HepG2 (cell line): Measurements from ENCODE around the gene BLOC1S1. TPM values are rescaled to one million over a fixed set of nuclear protein-coding genes. Genes with fewer than 3 reads are reported as not detected.
A peak's percentile ranks its signal among the peaks of the same experiment; 100 is the strongest.

Experiments used
- DZIP1 ChIP-seq: sonication (generic); formaldehyde crosslinking; IDR thresholded peaks from 2 replicates; pipeline ENCODE4 v1.5.0; 2020; ENCODE audit warnings: mild to moderate bottlenecking, missing genetic modification reagents
- EHMT2 ChIP-seq: fragments of 200-600 bp; sonication (generic); IDR thresholded peaks from 2 replicates; pipeline ENCODE4 v1.7.0; 2017; ENCODE audit warnings: antibody characterized with exemption, low read depth, low read length, borderline replicate concordance
- GATAD1 ChIP-seq: IDR thresholded peaks from 2 replicates; pipeline ENCODE4 v1.6.1; 2016; ENCODE audit warnings: missing genetic modification reagents, missing compliant biosample characterization
- KDM3A ChIP-seq: IDR thresholded peaks from 2 replicates; pipeline ENCODE4 v1.6.1; 2018; ENCODE audit warnings: low read depth, missing compliant biosample characterization
- MAF1 ChIP-seq: sonication (generic); formaldehyde crosslinking; IDR thresholded peaks from 2 replicates; pipeline ENCODE4 v1.5.0; 2020; ENCODE audit warnings: missing genetic modification reagents, borderline replicate concordance
- MYC ChIP-seq: sonication (generic); formaldehyde crosslinking; IDR thresholded peaks from 2 replicates; pipeline ENCODE4 v1.9.0; 2021; ENCODE audit warnings: missing genetic modification reagents, borderline replicate concordance
- NCOA1 ChIP-seq: sonication (generic); formaldehyde crosslinking; IDR thresholded peaks from 2 replicates; pipeline ENCODE4 v1.9.0; 2021; ENCODE audit warnings: missing genetic modification reagents
- NR2F6 ChIP-seq, 2 experiments: IDR thresholded peaks; 2 replicates each; pipeline ENCODE4 v1.6.1; 2016; ENCODE audit warnings: antibody characterized with exemption in 1 of 2, mild to moderate bottlenecking in 1 of 2
- PRMT3 ChIP-seq: sonication (generic); formaldehyde crosslinking; IDR thresholded peaks from 2 replicates; pipeline ENCODE4 v1.8.1; 2022; ENCODE audit warnings: low read depth, mild to moderate bottlenecking, moderate library complexity, missing genetic modification reagents, borderline replicate concordance
- TBX3 ChIP-seq: fragments of 450-650 bp; IDR thresholded peaks from 2 replicates; pipeline ENCODE4 v1.6.1; 2017; ENCODE audit warnings: antibody characterized with exemption, mild to moderate bottlenecking, inconsistent platforms, borderline replicate concordance
- ZBTB33 ChIP-seq: sonication (generic); formaldehyde crosslinking; IDR thresholded peaks from 2 replicates; pipeline ENCODE4 v1.4.0; 2020; ENCODE audit warnings: missing genetic modification reagents
- ZNF12 ChIP-seq: sonication (generic); formaldehyde crosslinking; IDR thresholded peaks from 2 replicates; pipeline ENCODE4 v1.5.0; 2020; ENCODE audit warnings: missing genetic modification reagents
- ZNF256 ChIP-seq: sonication (generic); formaldehyde crosslinking; conservative IDR thresholded peaks from 2 replicates; pipeline ENCODE4 v1.4.0; 2020; ENCODE audit warnings: missing genetic modification reagents
- ZNF263 ChIP-seq: sonication (generic); formaldehyde crosslinking; IDR thresholded peaks from 2 replicates; pipeline ENCODE4 v1.4.0; 2020; ENCODE audit warnings: missing genetic modification reagents
- ZNF720 ChIP-seq: sonication (generic); formaldehyde crosslinking; IDR thresholded peaks from 2 replicates; pipeline ENCODE4 v1.4.0; 2020; ENCODE audit warnings: missing genetic modification reagents
- ZNF770 ChIP-seq: sonication (generic); formaldehyde crosslinking; IDR thresholded peaks from 2 replicates; pipeline ENCODE4 v1.5.0; 2020; ENCODE audit warnings: mild to moderate bottlenecking, missing genetic modification reagents
- ZNF792 ChIP-seq: IDR thresholded peaks from 2 replicates; pipeline ENCODE4 v1.6.1; 2016
- ZNF800 ChIP-seq: sonication (generic); formaldehyde crosslinking; IDR thresholded peaks from 2 replicates; pipeline ENCODE4 v1.4.0; 2020; ENCODE audit warnings: missing genetic modification reagents
- polyA plus RNA-seq, 8 experiments: library from polyadenylated mRNA; depleted of rRNA in 3 of 8; stranded (reverse) in 7 of 8; unstranded in 1 of 8; fragments of >200 nt; fragmentation: Illumina TruSeq in 4 of 8; extraction: Trizol in 4 of 8; gene quantifications; 2 replicates each; pipeline versions ENCODE4 v1.2.1 to v1.2.3, GENCODE V29; 2011 to 2016; ENCODE audit warnings: low read depth in 4 of 8, missing spikeins in 1 of 8, mixed read lengths in 1 of 8; ENCODE audit not compliant: insufficient read depth in 1 of 8
- total RNA-seq, 5 experiments: library from RNA; depleted of rRNA; stranded (reverse); fragments of >200 nt; fragmentation: Illumina TruSeq; extraction: Trizol; gene quantifications; 2 replicates each; pipeline ENCODE4 v1.2.3, GENCODE V29; 2016; ENCODE audit warnings: low read depth in 1 of 5
- TF ChIP-seq, protein P1 (sequence below): sonication (generic); formaldehyde crosslinking; IDR thresholded peaks from 2 replicates; pipeline ENCODE4 v1.8.1; 2022; ENCODE audit warnings: low read depth, mild to moderate bottlenecking, missing genetic modification reagents

Gene BLOC1S1
- total and polyA plus RNA-seq, 2 of the 13 experiments (the other 11 are each of a cell fraction or from before 2014, with no cell fraction given): 55.1 to 95.3 TPM

GRCh38 chr12:55720894-55721444 is 5.1 kb downstream of the BLOC1S1 start (continued):
- TF ChIP-seq DZIP1: no peak
- TF ChIP-seq ZBTB33 (CRISPR knock-in tag): peak; percentile 88
- no peak for TF ChIP-seq MAF1 (CRISPR knock-in tag)
- TF ChIP-seq ZNF256 (CRISPR knock-in tag): no peak
- TF ChIP-seq KDM3A (CRISPR knock-in tag): 0 out of 2 replicates have a peak, but pooled peaks have one; percentile 60
- TF ChIP-seq ZNF800 (CRISPR knock-in tag): no peak
- TF ChIP-seq ZNF792 (CRISPR knock-in tag): 0 out of 2 replicates have a peak, but pooled peaks have one; percentile 26
- 0 out of 2 replicates have a peak, but pooled peaks have one; percentile 21 for TF ChIP-seq ZNF263
- TF ChIP-seq ZNF770 (CRISPR knock-in tag): no peak
- no peak for TF ChIP-seq ZNF720 (CRISPR knock-in tag)
- TF ChIP-seq, protein P1, sequence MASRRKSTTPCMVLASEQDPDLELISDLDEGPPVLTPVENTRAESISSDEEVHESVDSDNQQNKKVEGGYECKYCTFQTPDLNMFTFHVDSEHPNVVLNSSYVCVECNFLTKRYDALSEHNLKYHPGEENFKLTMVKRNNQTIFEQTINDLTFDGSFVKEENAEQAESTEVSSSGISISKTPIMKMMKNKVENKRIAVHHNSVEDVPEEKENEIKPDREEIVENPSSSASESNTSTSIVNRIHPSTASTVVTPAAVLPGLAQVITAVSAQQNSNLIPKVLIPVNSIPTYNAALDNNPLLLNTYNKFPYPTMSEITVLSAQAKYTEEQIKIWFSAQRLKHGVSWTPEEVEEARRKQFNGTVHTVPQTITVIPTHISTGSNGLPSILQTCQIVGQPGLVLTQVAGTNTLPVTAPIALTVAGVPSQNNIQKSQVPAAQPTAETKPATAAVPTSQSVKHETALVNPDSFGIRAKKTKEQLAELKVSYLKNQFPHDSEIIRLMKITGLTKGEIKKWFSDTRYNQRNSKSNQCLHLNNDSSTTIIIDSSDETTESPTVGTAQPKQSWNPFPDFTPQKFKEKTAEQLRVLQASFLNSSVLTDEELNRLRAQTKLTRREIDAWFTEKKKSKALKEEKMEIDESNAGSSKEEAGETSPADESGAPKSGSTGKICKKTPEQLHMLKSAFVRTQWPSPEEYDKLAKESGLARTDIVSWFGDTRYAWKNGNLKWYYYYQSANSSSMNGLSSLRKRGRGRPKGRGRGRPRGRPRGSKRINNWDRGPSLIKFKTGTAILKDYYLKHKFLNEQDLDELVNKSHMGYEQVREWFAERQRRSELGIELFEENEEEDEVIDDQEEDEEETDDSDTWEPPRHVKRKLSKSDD: no peak
- TF ChIP-seq NCOA1 (CRISPR knock-in tag): no peak
- TF ChIP-seq NR2F6 (IDR thresholded peaks at IDR 0.05): no peak
- TF ChIP-seq NR2F6 (CRISPR knock-in tag; IDR thresholded peaks at IDR 0.05): peak; percentile 10; the same call in 1 of the 2 replicates
- no peak for TF ChIP-seq TBX3
- TF ChIP-seq EHMT2: no peak
- TF ChIP-seq GATAD1 (CRISPR knock-in tag): no peak
- TF ChIP-seq PRMT3: no peak
- no peak for TF ChIP-seq ZNF12
- TF ChIP-seq MYC (CRISPR knock-in tag): no peak; the same call in 1 of the 2 replicates
